HG03039 (cell line): ENCODE results near the gene JPT2.

Experiments used
- ATAC-seq: cut with Tn5 transposase; IDR thresholded peaks from one replicate; pipeline ENCODE4 v1.9.1; 2021; ENCODE audit warnings: mild to moderate bottlenecking, moderate library complexity; ENCODE audit not compliant: unreplicated experiment

JPT2 gene

DNA sequence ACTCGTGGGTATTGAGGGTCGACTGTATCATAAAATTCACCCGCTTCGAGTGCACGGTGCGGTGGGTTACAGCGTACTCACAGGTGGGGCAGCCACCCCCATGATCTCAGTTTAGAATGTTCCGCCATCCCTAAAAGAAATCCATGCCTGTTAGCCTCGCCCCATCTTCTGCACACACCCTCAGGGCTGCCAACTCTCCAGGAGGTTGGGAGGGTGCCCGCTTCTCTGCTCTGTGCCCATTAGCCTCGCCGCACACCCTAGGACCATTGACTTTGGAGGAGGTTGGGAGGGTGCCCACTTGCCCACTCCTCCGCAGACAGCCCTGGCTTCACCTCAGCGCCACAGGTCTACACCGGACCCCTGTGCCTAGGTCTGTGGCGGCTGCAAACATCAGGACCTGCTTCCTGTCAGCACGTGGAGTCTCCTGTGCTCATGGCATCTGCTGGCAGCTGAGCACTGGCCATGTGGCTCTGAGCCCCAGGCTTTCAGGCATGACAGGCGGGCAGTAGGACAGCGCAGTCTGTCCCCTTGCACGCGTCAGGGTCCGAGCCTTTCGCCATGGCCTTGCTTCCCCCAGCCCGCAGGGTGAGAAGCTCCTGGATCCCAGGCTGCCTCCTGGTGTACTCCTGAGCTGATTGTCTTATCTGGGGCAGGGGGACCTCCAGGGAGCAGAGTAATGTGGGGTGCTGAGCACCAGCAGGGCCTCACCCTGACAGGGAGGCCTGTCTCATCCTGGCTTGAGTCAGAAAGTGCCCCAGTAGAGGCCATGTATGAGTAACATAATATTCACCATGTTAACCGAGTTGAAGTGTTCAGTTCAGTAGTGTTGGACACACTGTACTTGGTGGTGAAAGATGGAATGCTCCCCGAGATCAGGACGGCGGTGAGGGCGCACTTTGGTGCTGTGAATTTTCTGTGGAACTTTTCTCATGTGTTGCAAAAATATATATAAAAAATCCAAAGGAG is 71.4 kb downstream of the JPT2 start:
- no peak for ATAC-seq
